ENCODE measurements around the gene JCHAIN. TPM values are rescaled to one million over a fixed set of nuclear protein-coding genes. Genes with fewer than 3 reads are reported as not detected.

JCHAIN gene
- total and polyA plus RNA-seq, 9 of the 15 experiments (the other 6 are each of a cell fraction or from before 2014, with no cell fraction given): 0.04 to 0.68 (median 0.26) TPM; not detected in 5

GRCh38 chr4:70670332-70671014 lies 4.2 kb upstream of the JCHAIN start:
- ATAC-seq (no peak), DNase-seq (ENCODE audit: extremely low read depth in 1 of 4, low spot score in 3 of 4) (no peak), FAIRE-seq (no peak)
- TF ChIP-seq PYGO2 (tag; IDR thresholded peaks at IDR 0.05) (no peak), FOSL1 (tag; conservative IDR thresholded peaks at IDR 0.05) (0 out of 2 replicates have a peak, but pooled peaks have one; percentile 31), FOXK2 (conservative IDR thresholded peaks at IDR 0.05 in 1 of 2, IDR thresholded peaks at IDR 0.05 in 1 of 2; ENCODE audit: low read depth in 2 of 2) (no peak), LCOR (CRISPR knock-in tag; IDR thresholded peaks at IDR 0.05) (0 out of 2 replicates have a peak, but pooled peaks have one; percentile 35)
- in situ Hi-C loops (cut with MboI) (no loop called here), intact Hi-C loops (cut with micrococcal nuclease) (no loop called here)
- Histone ChIP-seq H3K79me2 (ENCODE audit: control insufficient read depth, insufficient read depth, low read length) (no peaks in the 10 kb centered on the region), H3K9me1 (ENCODE audit: control insufficient read depth, insufficient read depth, low read length) (no peaks in the 10 kb centered on the region), H3K27ac (ENCODE audit: extremely low read depth, low read depth, low read length) (no peak overlapping the region), H3K4me1 (replicated peaks in 1 of 2; ENCODE audit: control insufficient read depth in 2 of 2, insufficient read depth in 2 of 2, low read length in 2 of 2) (no peaks in the 10 kb centered on the region), H3K9ac (ENCODE audit: insufficient read depth in 1 of 2, low read depth in 2 of 2, low read length in 2 of 2) (no peak overlapping the region), H4K20me1 (replicated peaks; ENCODE audit: control insufficient read depth, insufficient read depth, low read length) (no peaks in the 10 kb centered on the region), H3K36me3 (ENCODE audit: control insufficient read depth, insufficient read depth, low read length) (no peaks in the 10 kb centered on the region), H3K4me3 (no peak overlapping the region), H2AFZ (ENCODE audit: low read depth, low read length) (no peak overlapping the region), H3K9me3 (replicated peaks; ENCODE audit: control insufficient read depth, insufficient read depth, low read depth, low read length) (no peaks in the 10 kb centered on the region), H3K4me2 (ENCODE audit: insufficient read depth, low read length) (no peak overlapping the region), H3K27me3 (ENCODE audit: control insufficient read depth in 2 of 2, insufficient read depth in 2 of 2, low read length in 2 of 2) (no peaks in the 10 kb centered on the region)
- BruUV-seq (replicated peaks): no TSS peak
- CTCF ChIA-PET (ENCODE audit: low intra/inter-chr PET ratio): no interaction called here
- WGBS (ENCODE audit: insufficient coverage, low coverage, missing lambda C conversion rate): 4% methylated on average over 5 of the region's 5 CpGs
- POLR2A ChIA-PET: interaction anchor here (1.4 kb wide), 1 partner anchor 13 kb away, joined by 3 read pairs; no protein-coding TSS in a partner anchor
